HCT116 (cell line): Measurements from ENCODE around the gene KSR2. TPM values are rescaled to one million over a fixed set of nuclear protein-coding genes. Genes with fewer than 3 reads are reported as not detected.

Experiments used
- ATAC-seq: fragments of 200-7000 bp; cut with Tn5 transposase; 2 replicates; pipeline ENCODE4 v1.9.1; 2020; ENCODE audit warnings: mild to moderate bottlenecking, moderate library complexity
- BruUV-seq: library from RNA; stranded (reverse); fragments of 400-500 nt; replicated peaks from 2 replicates; lab custom pipeline; 2021; lab: Mats Ljungman, UMichigan
- CTCF ChIA-PET: fragments of 300-600 bp; sonication (Branson Sonifier 250); formaldehyde crosslinking; loops from one replicate; lab custom pipeline; 2021; ENCODE audit warnings: antibody characterized with exemption; lab: Charles Lee
- POLR2A ChIA-PET: fragments of 300-600, 350-600 bp; sonication (Branson Sonifier 250); formaldehyde crosslinking; loops from one replicate; lab custom pipeline; 2021; ENCODE audit warnings: antibody characterized with exemption; lab: Charles Lee
- RAD21 ChIA-PET, 2 experiments: fragments of 300-600 bp; sonication (Branson Sonifier 250); formaldehyde crosslinking; loops; one replicate each; lab custom pipeline; 2023; ENCODE audit warnings: low total read pairs in 2 of 2; ENCODE audit not compliant: uncharacterized antibody in 2 of 2, unreplicated experiment in 2 of 2, low non-redundant PET in 1 of 2; lab: Charles Lee
- DNase-seq: peaks from one replicate; pipeline ENCODE4 v3.0.0-alpha.2; 2010; ENCODE audit warnings: low read depth, low spot score
- H2AFZ ChIP-seq: fragments of 200-600 bp; shearing (Covaris generic), sonication (generic); 2 replicates; pipeline ENCODE4 v1.6.1; 2017; ENCODE audit warnings: low read depth, mixed run types, mixed read lengths, antibody characterized with exemption, low read length; ENCODE audit not compliant: poor library complexity, severe bottlenecking
- H3K27ac ChIP-seq: 2 replicates; pipeline ENCODE4 v1.5.1; 2012; ENCODE audit warnings: low read depth, low read length
- H3K27me3 ChIP-seq: fragments of 200-600 bp; sonication (generic); 2 replicates; pipeline ENCODE4 v1.6.1; 2016; ENCODE audit warnings: mixed run types, low read length, mixed read lengths; ENCODE audit not compliant: insufficient read depth
- H3K36me3 ChIP-seq, 2 experiments: fragments of 200-500 bp in 1 of 2; fragments of 200-600 bp in 1 of 2; sonication (Bioruptor generic) in 1 of 2; sonication (generic) in 1 of 2; 2 replicates each; pipeline versions ENCODE4 v1.5.1 to v1.6.1; 2014 to 2016; ENCODE audit warnings: low read length in 2 of 2, inconsistent platforms in 1 of 2, mixed read lengths in 1 of 2, mixed run types in 1 of 2; ENCODE audit not compliant: insufficient read depth in 2 of 2, control insufficient read depth in 1 of 2
- H3K4me1 ChIP-seq, 2 experiments: fragments of 200-600 bp in 1 of 2; sonication (generic) in 1 of 2; 2 replicates each; pipeline versions ENCODE4 v1.5.1 to v1.6.1; 2012 to 2017; ENCODE audit warnings: low read length in 2 of 2, inconsistent platforms in 1 of 2, mild to moderate bottlenecking in 1 of 2, mixed read lengths in 1 of 2, mixed run types in 1 of 2, moderate library complexity in 1 of 2; ENCODE audit not compliant: insufficient read depth in 2 of 2, control insufficient read depth in 1 of 2
- H3K4me2 ChIP-seq: fragments of 200-600 bp; sonication (generic); 2 replicates; pipeline ENCODE4 v1.6.1; 2017; ENCODE audit warnings: mixed run types, low read length, mixed read lengths
- H3K4me3 ChIP-seq, 2 experiments: fragments of 200-600 bp in 1 of 2; sonication (generic) in 1 of 2; replicated peaks in 1 of 2; 2 replicates each; pipeline ENCODE4 v1.5.1; 2011 to 2016; ENCODE audit warnings: low read length in 2 of 2, control low read depth in 1 of 2, low read depth in 1 of 2, mild to moderate bottlenecking in 1 of 2, mixed read lengths in 1 of 2, mixed run types in 1 of 2
- H3K79me2 ChIP-seq: fragments of 200-600 bp; sonication (generic); 2 replicates; pipeline ENCODE4 v1.6.1; 2017; ENCODE audit warnings: mild to moderate bottlenecking, mixed run types, low read length, moderate library complexity, mixed read lengths; ENCODE audit not compliant: insufficient read depth
- H3K9ac ChIP-seq: fragments of 200-600 bp; sonication (generic); 2 replicates; pipeline ENCODE4 v1.6.1; 2016; ENCODE audit warnings: low read length, mixed read lengths
- H3K9me2 ChIP-seq: fragments of 200-600 bp; sonication (generic), shearing (Covaris generic); 2 replicates; pipeline ENCODE4 v1.6.1; 2017; ENCODE audit warnings: mixed run types, mild to moderate bottlenecking, moderate library complexity; ENCODE audit not compliant: insufficient read depth
- H3K9me3 ChIP-seq, 2 experiments: fragments of 200-500 bp in 1 of 2; fragments of 200-600 bp in 1 of 2; sonication (Bioruptor generic) in 1 of 2; sonication (generic) in 1 of 2; 2 replicates each; pipeline ENCODE4 v1.6.1; 2014 to 2017; ENCODE audit warnings: low read length in 2 of 2, mixed read lengths in 2 of 2, inconsistent platforms in 1 of 2, low read depth in 1 of 2, mild to moderate bottlenecking in 1 of 2, mixed run types in 1 of 2, moderate library complexity in 1 of 2; ENCODE audit not compliant: control insufficient read depth in 1 of 2, insufficient read depth in 1 of 2
- H4K20me1 ChIP-seq: fragments of 200-600 bp; sonication (generic), shearing (Covaris generic); 2 replicates; pipeline ENCODE4 v1.6.1; 2017; ENCODE audit warnings: mixed run types, mild to moderate bottlenecking, moderate library complexity; ENCODE audit not compliant: insufficient read depth
- ATF3 ChIP-seq: IDR thresholded peaks from 2 replicates; pipeline ENCODE4 v1.6.1; 2012
- CBX3 ChIP-seq: IDR thresholded peaks from 2 replicates; pipeline ENCODE4 v1.6.1; 2012; ENCODE audit warnings: low read depth
- CTCF ChIP-seq, 3 experiments: fragments of 200-600 bp in 1 of 3; sonication (generic) in 1 of 3; IDR thresholded peaks in 2 of 3; conservative IDR thresholded peaks in 1 of 3; 2 replicates each; pipeline ENCODE4 v1.5.1; 2012 to 2017; ENCODE audit warnings: low read depth in 2 of 3, low read length in 2 of 3, antibody characterized with exemption in 1 of 3, borderline replicate concordance in 1 of 3, control low read depth in 1 of 3, mild to moderate bottlenecking in 1 of 3, mixed read lengths in 1 of 3, mixed run types in 1 of 3, moderate library complexity in 1 of 3; ENCODE audit not compliant: insufficient read depth in 1 of 3
- ELF1 ChIP-seq: IDR thresholded peaks from 2 replicates; pipeline ENCODE4 v1.6.1; 2012; ENCODE audit warnings: low read depth, borderline replicate concordance
- FOSL1 ChIP-seq: IDR thresholded peaks from 2 replicates; pipeline ENCODE4 v1.6.1; 2012; ENCODE audit warnings: low read depth
- JUND ChIP-seq: IDR thresholded peaks from 2 replicates; pipeline ENCODE4 v1.6.1; 2012
- POLR2A ChIP-seq: IDR thresholded peaks from 2 replicates; pipeline ENCODE4 v1.7.0; 2011; ENCODE audit warnings: borderline replicate concordance; ENCODE audit not compliant: insufficient read depth, insufficient read length; ENCODE audit errors: extremely low read depth
- RAD21 ChIP-seq: IDR thresholded peaks from 2 replicates; pipeline ENCODE4 v1.6.1; 2012; ENCODE audit warnings: low read depth, mild to moderate bottlenecking
- SP1 ChIP-seq: IDR thresholded peaks from 2 replicates; pipeline ENCODE4 v1.6.1; 2012; ENCODE audit warnings: low read depth
- SRF ChIP-seq: IDR thresholded peaks from 2 replicates; pipeline ENCODE4 v1.6.1; 2012; ENCODE audit warnings: low read depth
- TCF7L2 ChIP-seq: IDR thresholded peaks from 2 replicates; pipeline ENCODE4 v1.7.0; 2011; ENCODE audit warnings: borderline replicate concordance, inconsistent platforms; ENCODE audit not compliant: insufficient read depth, insufficient read length; ENCODE audit errors: extremely low read depth
- YY1 ChIP-seq: IDR thresholded peaks from 2 replicates; pipeline ENCODE4 v1.6.1; 2011; ENCODE audit warnings: low read length, low read depth, moderate library complexity, mild to moderate bottlenecking; ENCODE audit not compliant: insufficient replicate concordance; ENCODE audit errors: extremely low read depth
- ZFX ChIP-seq: fragments of 450-650 bp; IDR thresholded peaks from 2 replicates; pipeline ENCODE4 v1.6.1; 2017
- intact Hi-C: fragments of 100-400 bp; cut with micrococcal nuclease; formaldehyde crosslinking; loops from 2 replicates; pipeline ENCODE4 v1.10.0; 2022
- total RNA-seq: library from RNA; stranded (reverse); gene quantifications from one replicate; pipeline ENCODE4 v1.2.1, GENCODE V29; 2021; ENCODE audit not compliant: unreplicated experiment

KSR2 gene
- total RNA-seq, 1 experiment from 2014 or later, result 10.1 TPM

DNA sequence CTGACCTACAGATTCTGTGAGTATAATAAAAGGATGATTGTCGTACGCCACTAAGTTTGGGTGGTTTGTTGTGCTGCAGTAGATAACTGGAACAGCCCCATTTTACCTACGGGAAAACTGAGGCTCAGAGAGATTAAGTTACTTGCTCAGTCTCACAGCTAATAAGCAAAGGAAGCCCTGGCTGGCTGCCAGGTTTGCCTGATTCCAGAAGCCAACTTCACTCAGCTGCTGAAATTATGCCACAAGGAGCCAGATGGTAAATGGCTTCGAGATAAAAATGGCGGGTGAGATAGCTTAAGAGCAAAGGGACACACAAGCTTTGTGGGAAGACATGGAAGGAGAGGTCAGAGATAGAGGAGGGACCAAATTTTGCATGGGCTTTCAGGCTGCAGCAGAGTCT is 415.8 kb downstream of the KSR2 start:
- no TSS peak for BruUV-seq
- Histone ChIP-seq H3K9ac (no peak overlapping the region), H3K36me3 (no peaks in the 10 kb centered on the region), H3K9me3 (no peaks in the 10 kb centered on the region), H3K4me3 (no peak overlapping the region), H4K20me1 (no peaks in the 10 kb centered on the region), H3K27me3 (no peaks in the 10 kb centered on the region), H3K4me2 (no peak overlapping the region), H3K79me2 (no peaks in the 10 kb centered on the region), H3K27ac (no peak overlapping the region), H3K4me1 (no peaks in the 10 kb centered on the region), H2AFZ (no peak overlapping the region), H3K9me2 (no peaks in the 10 kb centered on the region)
- TF ChIP-seq ATF3 (no peak), JUND (no peak), CBX3 (no peak), SRF (no peak), CTCF (IDR thresholded peaks at IDR 0.05 in 2 of 3, conservative IDR thresholded peaks at IDR 0.05 in 1 of 3; ENCODE audit: borderline replicate concordance in 1 of 3, insufficient read depth in 1 of 3, low read depth in 2 of 3, low read length in 2 of 3) (no peak), RAD21 (no peak)
- ChIA-PET RAD21 (no interaction called here), CTCF (no interaction called here), POLR2A (no interaction called here)
- ATAC-seq (no peak), DNase-seq (no peak)
- intact Hi-C loops, result no loop called here

- ChIA-PET RAD21 (no interaction called here), POLR2A (no interaction called here), CTCF (no interaction called here)
- Histone ChIP-seq H4K20me1 (no peaks in the 10 kb centered on the region), H2AFZ (no peak overlapping the region), H3K27me3 (no peaks in the 10 kb centered on the region), H3K79me2 (no peaks in the 10 kb centered on the region), H3K4me2 (no peak overlapping the region), H3K4me1 (no peaks in the 10 kb centered on the region), H3K9ac (no peak overlapping the region), H3K9me2 (no peaks in the 10 kb centered on the region), H3K9me3 (no peaks in the 10 kb centered on the region), H3K36me3 (no peaks in the 10 kb centered on the region), H3K4me3 (no peak overlapping the region), H3K27ac (no peak overlapping the region)
- TF ChIP-seq POLR2A, result no peak
- no peak for TF ChIP-seq YY1
- TF ChIP-seq TCF7L2, result no peak
- TF ChIP-seq FOSL1, result no peak
- no peak for TF ChIP-seq ZFX
- TF ChIP-seq ELF1, result no peak
- TF ChIP-seq SP1, result no peak
- DNase-seq, result no peak
- no peak for ATAC-seq
- intact Hi-C loops, result no loop called here
- no TSS peak for BruUV-seq
These were observed 417.1 kb downstream of the KSR2 start for GRCh38 chr12:117551665-117552064.
